Activated T-cell treated with anti-CD3 and anti-CD28 coated beads, Interleukin-2, amount 50 U/mL, for 24 hours (primary cell): ENCODE measurements around the gene NPSR1.
"Not testable (repeated sequence)": the region's sequence is repeated elsewhere in the genome, so short reads cannot be mapped to it uniquely, and the experiment has no call there.

Experiments
- DNase-seq: peaks from one replicate; pipeline ENCODE4 v3.0.0-alpha.2; 2020
- H3K27ac Mint-ChIP-seq: 2 replicates; pipeline ENCODE4 v1.8.0; 2020; ENCODE audit warnings: mild to moderate bottlenecking, mixed read lengths
- H3K27me3 Mint-ChIP-seq: 2 replicates; pipeline ENCODE4 v1.8.0; 2020; ENCODE audit warnings: mixed read lengths
- H3K36me3 Mint-ChIP-seq: 2 replicates; pipeline ENCODE4 v1.8.0; 2020; ENCODE audit warnings: low read depth, mixed read lengths
- H3K4me1 Mint-ChIP-seq: 2 replicates; pipeline ENCODE4 v1.8.0; 2020; ENCODE audit warnings: low read depth, mixed read lengths
- H3K4me3 Mint-ChIP-seq: 2 replicates; pipeline ENCODE4 v1.8.0; 2020; ENCODE audit warnings: mild to moderate bottlenecking, moderate library complexity, mixed read lengths
- H3K9me3 Mint-ChIP-seq: 2 replicates; pipeline ENCODE4 v1.8.0; 2020; ENCODE audit warnings: mixed read lengths

NPSR1 gene

GRCh38 chr7:34845666-34846361 lies 187.8 kb downstream of the NPSR1 start:
- H3K27ac Mint-ChIP-seq, result no peak overlapping the region
- peaks cover 2% of the 10 kb centered on the region for H3K4me1 Mint-ChIP-seq
- H3K4me3 Mint-ChIP-seq, result no peak overlapping the region
- peaks cover 17% of the 10 kb centered on the region for H3K27me3 Mint-ChIP-seq
- H3K36me3 Mint-ChIP-seq, result no peaks in the 10 kb centered on the region
- H3K9me3 Mint-ChIP-seq, result peaks cover 3% of the 10 kb centered on the region
- DNase-seq, result no peak

GRCh38 chr7:34846976-34847375 lies 189.0 kb downstream of the NPSR1 start:
- no peak for DNase-seq
- H3K27ac Mint-ChIP-seq, result no peak overlapping the region
- peaks cover 28% of the 10 kb centered on the region for H3K27me3 Mint-ChIP-seq

GRCh38 chr7:34848670-34849069 lies 190.7 kb downstream of the NPSR1 start:
- DNase-seq, result no peak
- Mint-ChIP-seq H3K4me3 (no peak overlapping the region), H3K4me1 (peaks cover 2% of the 10 kb centered on the region), H3K27ac (no peak overlapping the region), H3K27me3 (peaks cover 38% of the 10 kb centered on the region), H3K9me3 (no peaks in the 10 kb centered on the region), H3K36me3 (no peaks in the 10 kb centered on the region)

More at GRCh38 chr7:34846976-34847375, 189.0 kb downstream of the NPSR1 start:
- H3K4me3 Mint-ChIP-seq, result no peak overlapping the region
- peaks cover 3% of the 10 kb centered on the region for H3K9me3 Mint-ChIP-seq
- H3K36me3 Mint-ChIP-seq, result no peaks in the 10 kb centered on the region
- H3K4me1 Mint-ChIP-seq, result peaks cover 2% of the 10 kb centered on the region

- Mint-ChIP-seq H3K27me3 (peaks cover 36% of the 10 kb centered on the region), H3K36me3 (no peaks in the 10 kb centered on the region), H3K9me3 (no peaks in the 10 kb centered on the region), H3K27ac (no peak overlapping the region), H3K4me1 (peaks cover 2% of the 10 kb centered on the region), H3K4me3 (no peak overlapping the region)
- DNase-seq, result no peak
Observed at GRCh38 chr7:34849163-34849960, 191.3 kb downstream of the NPSR1 start.

GRCh38 chr7:34849986-34850385 lies 192.0 kb downstream of the NPSR1 start:
- no peak for DNase-seq
- peaks cover 36% of the 10 kb centered on the region for H3K27me3 Mint-ChIP-seq
- H3K4me3 Mint-ChIP-seq, result no peak overlapping the region
- no peaks in the 10 kb centered on the region for H3K36me3 Mint-ChIP-seq
- H3K27ac Mint-ChIP-seq, result no peak overlapping the region
- peaks cover 2% of the 10 kb centered on the region for H3K4me1 Mint-ChIP-seq
- H3K9me3 Mint-ChIP-seq, result no peaks in the 10 kb centered on the region

- DNase-seq, result no peak
- Mint-ChIP-seq H3K36me3 (no peaks in the 10 kb centered on the region), H3K4me3 (no peak overlapping the region), H3K9me3 (no peaks in the 10 kb centered on the region), H3K27ac (no peak overlapping the region), H3K4me1 (no peaks in the 10 kb centered on the region), H3K27me3 (peaks cover 36% of the 10 kb centered on the region)
Observed at GRCh38 chr7:34850681-34851080, 192.7 kb downstream of the NPSR1 start.

- peaks cover 36% of the 10 kb centered on the region for H3K27me3 Mint-ChIP-seq
- H3K36me3 Mint-ChIP-seq, result no peaks in the 10 kb centered on the region
- no peak for DNase-seq
- H3K9me3 Mint-ChIP-seq, result no peaks in the 10 kb centered on the region
- H3K27ac Mint-ChIP-seq, result no peak overlapping the region
- no peaks in the 10 kb centered on the region for H3K4me1 Mint-ChIP-seq
- H3K4me3 Mint-ChIP-seq, result no peak overlapping the region
Observed at GRCh38 chr7:34851431-34851830, 193.4 kb downstream of the NPSR1 start.

- H3K9me3 Mint-ChIP-seq, DNase-seq, H3K4me1 Mint-ChIP-seq, H3K27ac Mint-ChIP-seq, H3K36me3 Mint-ChIP-seq, H3K4me3 Mint-ChIP-seq: not testable (repeated sequence)
- peaks cover 27% of the 10 kb centered on the region for H3K27me3 Mint-ChIP-seq
Observed at GRCh38 chr7:34858444-34858843, 200.4 kb downstream of the NPSR1 start.

- not testable (repeated sequence) for H3K27ac Mint-ChIP-seq, H3K4me3 Mint-ChIP-seq, H3K36me3 Mint-ChIP-seq, DNase-seq, H3K9me3 Mint-ChIP-seq, H3K4me1 Mint-ChIP-seq
- H3K27me3 Mint-ChIP-seq, result peaks cover 24% of the 10 kb centered on the region
Observed at GRCh38 chr7:34859281-34859680, 201.3 kb downstream of the NPSR1 start.

GRCh38 chr7:34866222-34866621 lies 208.2 kb downstream of the NPSR1 start:
- not testable (repeated sequence) for H3K9me3 Mint-ChIP-seq, H3K36me3 Mint-ChIP-seq, DNase-seq, H3K4me1 Mint-ChIP-seq, H3K4me3 Mint-ChIP-seq, H3K27ac Mint-ChIP-seq
- peaks cover 23% of the 10 kb centered on the region for H3K27me3 Mint-ChIP-seq

- H3K27me3 Mint-ChIP-seq, result peaks cover 12% of the 10 kb centered on the region
- not testable (repeated sequence) for DNase-seq, H3K4me3 Mint-ChIP-seq, H3K4me1 Mint-ChIP-seq, H3K36me3 Mint-ChIP-seq, H3K9me3 Mint-ChIP-seq, H3K27ac Mint-ChIP-seq
Observed at GRCh38 chr7:34867341-34867740, 209.3 kb downstream of the NPSR1 start.

GRCh38 chr7:34868602-34869001 lies 210.6 kb downstream of the NPSR1 start:
- not testable (repeated sequence) for H3K27ac Mint-ChIP-seq, H3K36me3 Mint-ChIP-seq, H3K4me3 Mint-ChIP-seq, DNase-seq, H3K9me3 Mint-ChIP-seq, H3K27me3 Mint-ChIP-seq, H3K4me1 Mint-ChIP-seq

GRCh38 chr7:34869057-34869456 lies 211.0 kb downstream of the NPSR1 start:
- no peak overlapping the region for H3K4me3 Mint-ChIP-seq
- no peaks in the 10 kb centered on the region for H3K9me3 Mint-ChIP-seq
- no peaks in the 10 kb centered on the region for H3K36me3 Mint-ChIP-seq

GRCh38 chr7:34870041-34870440 lies 212.0 kb downstream of the NPSR1 start:
- DNase-seq, H3K9me3 Mint-ChIP-seq, H3K4me3 Mint-ChIP-seq, H3K36me3 Mint-ChIP-seq, H3K27ac Mint-ChIP-seq, H3K27me3 Mint-ChIP-seq, H3K4me1 Mint-ChIP-seq: not testable (repeated sequence)

More at GRCh38 chr7:34869057-34869456, 211.0 kb downstream of the NPSR1 start:
- Mint-ChIP-seq H3K4me1 (no peaks in the 10 kb centered on the region), H3K27ac (no peak overlapping the region), H3K27me3 (peaks cover 3% of the 10 kb centered on the region)
- DNase-seq, result no peak

- H3K9me3 Mint-ChIP-seq, H3K4me1 Mint-ChIP-seq, H3K27ac Mint-ChIP-seq, DNase-seq, H3K27me3 Mint-ChIP-seq, H3K4me3 Mint-ChIP-seq, H3K36me3 Mint-ChIP-seq: not testable (repeated sequence)
Observed at GRCh38 chr7:34874329-34874728, 216.3 kb downstream of the NPSR1 start.
